HepG2 (cell line): ENCODE results near the gene CNTNAP1. TPM values are rescaled to one million over a fixed set of nuclear protein-coding genes. Genes with fewer than 3 reads are reported as not detected.

ENCODE experiments used
- EED ChIP-seq: sonication (generic); formaldehyde crosslinking; IDR thresholded peaks from 2 replicates; pipeline ENCODE4 v1.5.0; 2020; ENCODE audit warnings: mild to moderate bottlenecking, missing genetic modification reagents
- EP300 ChIP-seq, 3 experiments: sonication (generic) in 1 of 3; formaldehyde crosslinking in 1 of 3; IDR thresholded peaks; 2 replicates each; pipeline versions ENCODE4 v1.5.1 to v1.6.1; 2011 to 2020; ENCODE audit warnings: low read depth in 2 of 3, low read length in 2 of 3, borderline replicate concordance in 1 of 3, improper control_type of control experiment in 1 of 3, mild to moderate bottlenecking in 1 of 3, missing genetic modification reagents in 1 of 3, moderate library complexity in 1 of 3
- KDM1A ChIP-seq: IDR thresholded peaks from 2 replicates; pipeline ENCODE4 v1.6.1; 2016; ENCODE audit warnings: missing compliant biosample characterization
- MEIS1 ChIP-seq: sonication (generic); formaldehyde crosslinking; IDR thresholded peaks from 2 replicates; pipeline ENCODE4 v1.9.0; 2021; ENCODE audit warnings: mild to moderate bottlenecking, missing genetic modification reagents, moderate library complexity, borderline replicate concordance
- NFATC3 ChIP-seq: sonication (generic); formaldehyde crosslinking; IDR thresholded peaks from 2 replicates; pipeline ENCODE4 v1.5.1; 2020; ENCODE audit warnings: mild to moderate bottlenecking, missing genetic modification reagents
- PHF20 ChIP-seq: sonication (generic); formaldehyde crosslinking; IDR thresholded peaks from 2 replicates; pipeline ENCODE4 v1.5.0; 2020; ENCODE audit warnings: mild to moderate bottlenecking, missing genetic modification reagents
- POLR2A ChIP-seq, 2 experiments: IDR thresholded peaks; 2 replicates each; pipeline ENCODE4 v1.6.1; 2011; ENCODE audit warnings: low read depth in 2 of 2, low read length in 2 of 2, mild to moderate bottlenecking in 1 of 2, moderate library complexity in 1 of 2; ENCODE audit not compliant: insufficient read depth in 1 of 2
- RAD51 ChIP-seq: fragments of 450-650 bp; IDR thresholded peaks from 2 replicates; pipeline ENCODE4 v1.6.1; 2016; ENCODE audit warnings: borderline replicate concordance
- SMAD9 ChIP-seq: sonication (generic); formaldehyde crosslinking; IDR thresholded peaks from 2 replicates; pipeline ENCODE4 v1.5.1; 2020; ENCODE audit warnings: mild to moderate bottlenecking, missing genetic modification reagents
- SMYD3 ChIP-seq: sonication (generic); formaldehyde crosslinking; IDR thresholded peaks from 2 replicates; pipeline ENCODE4 v1.8.1; 2023; ENCODE audit warnings: mild to moderate bottlenecking, missing genetic modification reagents
- SRF ChIP-seq: IDR thresholded peaks from 2 replicates; pipeline ENCODE4 v1.6.1; 2011; ENCODE audit warnings: mild to moderate bottlenecking, low read depth, low read length, moderate library complexity
- ZBED4 ChIP-seq: sonication (generic); formaldehyde crosslinking; IDR thresholded peaks from 2 replicates; pipeline ENCODE4 v1.4.0; 2020; ENCODE audit warnings: missing genetic modification reagents, borderline replicate concordance
- ZBTB46 ChIP-seq: sonication (generic); formaldehyde crosslinking; IDR thresholded peaks from 2 replicates; pipeline ENCODE4 v1.4.0; 2020; ENCODE audit warnings: mild to moderate bottlenecking, missing genetic modification reagents, borderline replicate concordance
- ZFX ChIP-seq: sonication (generic); formaldehyde crosslinking; IDR thresholded peaks from 2 replicates; pipeline ENCODE4 v1.4.0; 2020; ENCODE audit warnings: mild to moderate bottlenecking, low read depth, missing genetic modification reagents, moderate library complexity
- ZNF17 ChIP-seq: sonication (generic); formaldehyde crosslinking; IDR thresholded peaks from 2 replicates; pipeline ENCODE4 v1.5.0; 2020; ENCODE audit warnings: mild to moderate bottlenecking, missing genetic modification reagents
- ZNF460 ChIP-seq: sonication (generic); formaldehyde crosslinking; IDR thresholded peaks from 2 replicates; pipeline ENCODE4 v1.5.1; 2020; ENCODE audit warnings: missing genetic modification reagents, mild to moderate bottlenecking, borderline replicate concordance
- ZNF546 ChIP-seq: sonication (generic); formaldehyde crosslinking; conservative IDR thresholded peaks from 2 replicates; pipeline ENCODE4 v1.8.1; 2023; ENCODE audit warnings: mild to moderate bottlenecking, missing genetic modification reagents
- ZSCAN12 ChIP-seq: sonication (generic); formaldehyde crosslinking; IDR thresholded peaks from 2 replicates; pipeline ENCODE4 v1.9.0; 2021; ENCODE audit warnings: mild to moderate bottlenecking, missing genetic modification reagents
- ZZZ3 ChIP-seq: sonication (generic); formaldehyde crosslinking; IDR thresholded peaks from 2 replicates; pipeline ENCODE4 v1.4.0; 2020; ENCODE audit warnings: missing genetic modification reagents, mild to moderate bottlenecking, borderline replicate concordance
- polyA plus RNA-seq, 8 experiments: library from polyadenylated mRNA; depleted of rRNA in 3 of 8; stranded (reverse) in 7 of 8; unstranded in 1 of 8; fragments of >200 nt; fragmentation: Illumina TruSeq in 4 of 8; extraction: Trizol in 4 of 8; gene quantifications; 2 replicates each; pipeline versions ENCODE4 v1.2.1 to v1.2.3, GENCODE V29; 2011 to 2016; ENCODE audit warnings: low read depth in 4 of 8, missing spikeins in 1 of 8, mixed read lengths in 1 of 8; ENCODE audit not compliant: insufficient read depth in 1 of 8
- total RNA-seq, 5 experiments: library from RNA; depleted of rRNA; stranded (reverse); fragments of >200 nt; fragmentation: Illumina TruSeq; extraction: Trizol; gene quantifications; 2 replicates each; pipeline ENCODE4 v1.2.3, GENCODE V29; 2016; ENCODE audit warnings: low read depth in 1 of 5
- TF ChIP-seq, protein P1 (sequence below): sonication (generic); formaldehyde crosslinking; conservative IDR thresholded peaks from 2 replicates; pipeline ENCODE4 v1.4.0; 2020; ENCODE audit warnings: missing genetic modification reagents

The CNTNAP1 gene
- total and polyA plus RNA-seq, 2 of the 13 experiments (the other 11 are each of a cell fraction or from before 2014, with no cell fraction given), result 4.5 to 7.7 TPM

DNA sequence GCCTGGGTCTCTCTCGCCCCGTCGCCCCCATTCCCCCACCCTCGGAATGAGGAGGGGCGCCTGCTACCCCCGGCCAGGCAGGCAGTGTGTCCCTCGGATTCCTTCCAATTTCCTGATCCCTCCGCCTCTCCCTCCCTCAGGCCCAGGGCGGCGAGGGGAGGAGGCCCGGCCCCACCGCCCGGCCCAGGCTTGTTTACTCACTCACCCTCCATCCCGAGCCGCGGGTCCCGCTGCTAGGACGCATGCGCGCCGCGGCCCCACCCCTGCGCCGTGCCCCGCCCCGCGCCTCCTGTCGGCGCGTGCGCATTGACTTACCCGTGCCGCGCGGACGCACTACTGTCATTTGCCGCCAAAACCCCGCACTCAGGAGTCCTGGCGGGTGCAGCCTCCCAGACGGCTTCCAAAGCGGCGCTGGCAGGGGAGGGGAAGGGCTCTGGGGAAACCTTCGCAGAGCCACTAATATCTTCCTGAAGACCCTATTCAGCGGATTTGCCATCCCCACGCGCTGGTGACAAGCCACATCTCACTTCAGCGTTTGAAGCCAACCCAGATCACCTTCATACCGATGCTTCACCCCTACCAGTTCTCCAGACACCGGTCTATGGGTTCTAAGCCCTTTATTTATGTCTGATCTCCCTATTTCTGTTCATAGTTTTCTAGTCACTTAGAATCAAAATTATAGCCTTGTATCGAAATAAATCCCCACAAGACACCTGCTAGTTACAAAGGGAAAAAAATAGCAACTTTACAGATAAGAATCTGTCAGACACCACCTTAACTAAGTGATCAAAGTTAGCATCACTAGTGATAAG is 62.7 kb downstream of the CNTNAP1 start, which contains the start of gene EZH1 (continued):
- TF ChIP-seq EED (CRISPR knock-in tag) (peak; percentile 95), ZBED4 (CRISPR knock-in tag) (peak; percentile 36; the same call in 1 of the 2 replicates), KDM1A (no peak), ZBTB46 (no peak; the same call in 1 of the 2 replicates), ZFX (CRISPR knock-in tag) (peak; percentile 98), RAD51 (no peak), SMYD3 (CRISPR knock-in tag) (peak; percentile 88; the same call in 1 of the 2 replicates), ZNF17 (CRISPR knock-in tag) (no peak), POLR2A (IDR thresholded peaks at IDR 0.05; ENCODE audit: insufficient read depth in 1 of 2, low read depth in 2 of 2, low read length in 2 of 2) (peak; percentile 62 to 64; a peak in 3 of 4 replicates), NFATC3 (CRISPR knock-in tag) (peak; percentile 88; the same call in 1 of the 2 replicates), PHF20 (CRISPR knock-in tag) (peak; percentile 56), ZNF460 (CRISPR knock-in tag) (peak; percentile 19; the same call in 1 of the 2 replicates), SRF (no peak), EP300 (IDR thresholded peaks at IDR 0.05; ENCODE audit: low read depth in 2 of 2, low read length in 2 of 2) (peak; percentile 3 to 45; a peak in 1 of 4 replicates), EP300 (CRISPR knock-in tag; IDR thresholded peaks at IDR 0.05; ENCODE audit: borderline replicate concordance) (no peak), ZNF546 (CRISPR knock-in tag) (peak; percentile 82), SMAD9 (CRISPR knock-in tag) (no peak), MEIS1 (CRISPR knock-in tag) (peak; percentile 52), ZSCAN12 (no peak), ZZZ3 (CRISPR knock-in tag) (no peak; the same call in 1 of the 2 replicates)
- TF ChIP-seq, protein P1, sequence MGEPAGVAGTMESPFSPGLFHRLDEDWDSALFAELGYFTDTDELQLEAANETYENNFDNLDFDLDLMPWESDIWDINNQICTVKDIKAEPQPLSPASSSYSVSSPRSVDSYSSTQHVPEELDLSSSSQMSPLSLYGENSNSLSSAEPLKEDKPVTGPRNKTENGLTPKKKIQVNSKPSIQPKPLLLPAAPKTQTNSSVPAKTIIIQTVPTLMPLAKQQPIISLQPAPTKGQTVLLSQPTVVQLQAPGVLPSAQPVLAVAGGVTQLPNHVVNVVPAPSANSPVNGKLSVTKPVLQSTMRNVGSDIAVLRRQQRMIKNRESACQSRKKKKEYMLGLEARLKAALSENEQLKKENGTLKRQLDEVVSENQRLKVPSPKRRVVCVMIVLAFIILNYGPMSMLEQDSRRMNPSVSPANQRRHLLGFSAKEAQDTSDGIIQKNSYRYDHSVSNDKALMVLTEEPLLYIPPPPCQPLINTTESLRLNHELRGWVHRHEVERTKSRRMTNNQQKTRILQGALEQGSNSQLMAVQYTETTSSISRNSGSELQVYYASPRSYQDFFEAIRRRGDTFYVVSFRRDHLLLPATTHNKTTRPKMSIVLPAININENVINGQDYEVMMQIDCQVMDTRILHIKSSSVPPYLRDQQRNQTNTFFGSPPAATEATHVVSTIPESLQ (CRISPR knock-in tag), result 0 out of 2 replicates have a peak, but pooled peaks have one; percentile 18
